ENCODE measurements around the gene METTL23.
"Not testable (repeated sequence)": the region's sequence is repeated elsewhere in the genome, so short reads cannot be mapped to it uniquely, and the experiment has no call there.

The METTL23 gene

DNA sequence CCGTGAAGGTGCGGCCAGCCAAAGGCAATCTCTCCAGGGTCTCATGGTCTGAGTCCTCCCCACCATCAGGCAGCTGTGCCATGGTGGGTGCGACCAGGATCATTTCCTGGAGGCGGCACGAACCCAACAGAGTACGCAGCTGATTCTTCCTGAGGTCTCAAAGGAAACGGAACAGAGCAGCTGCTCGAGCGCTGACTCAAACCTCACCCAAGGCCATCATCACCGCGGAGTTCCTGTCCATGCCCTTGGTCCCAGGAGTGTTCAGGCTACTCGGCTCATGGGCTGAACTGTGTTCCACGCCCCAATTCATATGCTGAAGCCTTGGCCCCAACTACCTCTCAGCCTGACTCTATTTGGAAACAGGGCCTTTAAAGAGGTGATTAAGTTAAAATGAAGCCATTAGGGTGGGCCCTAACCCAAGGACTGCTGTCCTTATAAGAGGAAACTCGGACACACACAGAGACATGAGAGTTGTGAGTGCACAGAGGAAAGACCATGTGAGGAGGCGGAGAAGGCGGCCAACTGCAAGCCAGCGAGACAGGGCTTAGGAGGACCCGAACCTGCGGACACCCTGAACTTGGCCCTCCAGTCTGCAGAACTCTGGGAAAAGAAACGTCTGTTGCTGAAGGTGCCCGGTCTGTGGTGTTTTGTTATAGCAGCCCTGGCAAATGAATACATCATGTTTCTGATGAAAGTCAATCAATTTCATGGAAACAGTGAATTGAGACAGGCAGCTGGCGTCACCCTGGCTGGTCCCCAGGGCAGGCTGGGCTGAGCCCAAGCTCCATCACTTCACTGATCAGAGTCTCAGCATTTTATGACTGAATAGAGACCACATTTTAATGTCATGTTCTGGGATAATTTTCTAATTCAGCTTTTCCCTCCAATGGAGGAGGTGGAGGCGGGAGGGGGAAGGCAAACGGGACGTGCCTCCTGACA is 29.6 kb upstream of the METTL23 start:
- no peak for DNase-seq

DNA sequence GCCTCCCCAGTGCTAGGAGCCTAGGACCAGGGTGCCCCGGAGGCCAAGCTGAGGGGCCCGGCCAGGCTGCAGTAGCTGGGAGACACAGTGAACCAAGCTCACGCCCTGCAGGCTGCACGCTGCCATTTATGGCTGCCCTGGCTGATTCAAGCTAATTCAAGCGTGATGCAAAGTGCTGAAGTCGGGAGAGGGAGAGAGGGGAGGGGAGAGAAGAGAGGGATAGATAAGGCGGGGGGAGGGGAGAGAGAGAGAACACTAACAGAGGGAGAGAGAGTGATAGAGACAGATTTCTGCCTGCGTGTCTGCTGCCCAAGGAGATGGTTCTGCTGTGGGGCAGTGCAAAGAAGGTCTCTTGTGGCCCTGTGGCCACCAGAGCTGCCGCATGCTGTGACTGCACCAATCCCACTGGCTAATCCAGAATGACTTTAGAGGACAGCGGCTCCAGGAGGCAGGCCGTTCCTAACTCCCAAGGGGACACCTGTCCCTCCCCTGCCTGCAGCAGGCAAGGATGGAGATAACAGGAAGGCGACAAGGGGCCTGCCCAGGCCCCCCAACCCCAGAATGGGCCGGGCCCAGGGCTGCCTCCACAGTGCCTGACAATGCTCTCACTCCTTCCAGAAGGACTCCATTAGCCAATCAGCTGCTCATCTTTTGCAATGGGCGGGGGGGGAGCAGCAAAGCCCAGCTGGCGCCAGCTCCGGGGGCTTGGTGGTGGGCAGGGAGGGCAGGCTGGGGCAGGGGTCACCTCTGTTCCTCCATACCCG is 28.8 kb upstream of the METTL23 start:
- no peak for DNase-seq

DNA sequence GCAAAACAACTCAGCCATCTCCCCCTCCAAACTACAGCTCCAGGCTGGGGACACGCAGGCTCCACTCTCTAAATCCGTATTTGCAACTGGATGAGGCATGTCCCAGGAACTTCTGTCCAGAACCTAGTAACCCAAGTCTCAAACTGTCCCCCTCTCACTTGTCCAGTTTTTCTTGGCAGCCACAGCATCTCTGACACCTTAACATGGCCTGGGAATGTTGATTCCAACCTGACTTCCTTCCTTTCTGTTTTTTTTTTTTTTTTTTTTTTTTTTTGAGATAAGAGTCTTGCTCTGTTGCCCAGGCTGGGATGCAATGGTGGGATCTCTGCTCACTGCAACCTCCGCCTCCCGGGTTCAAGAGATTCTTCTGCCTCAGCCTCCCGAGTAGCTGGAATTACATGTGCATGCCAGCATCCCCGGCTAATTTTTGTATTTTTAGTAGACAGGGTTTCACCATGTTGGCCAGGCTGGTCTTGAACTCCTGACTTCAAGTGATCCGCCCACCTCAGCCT is 28.1 kb upstream of the METTL23 start:
- not testable (repeated sequence) for DNase-seq

DNA sequence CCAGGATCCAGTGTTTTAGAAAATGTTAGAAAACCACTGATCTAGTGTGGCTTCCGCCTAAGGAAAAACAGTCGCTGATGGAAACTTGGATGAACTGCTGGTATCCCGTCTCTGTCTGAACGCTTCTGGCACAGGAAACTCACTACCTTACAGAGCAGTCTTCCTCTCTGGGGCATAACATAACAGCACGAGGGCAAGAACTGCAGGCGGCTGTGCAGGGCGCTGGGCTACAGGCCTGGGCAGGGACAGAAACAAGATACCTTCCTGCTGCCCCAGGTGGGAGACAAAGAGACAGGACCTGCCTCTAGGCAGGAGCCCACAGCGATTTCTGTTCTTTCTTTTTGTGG is 26.4 kb upstream of the METTL23 start:
- DNase-seq, result no peak

DNA sequence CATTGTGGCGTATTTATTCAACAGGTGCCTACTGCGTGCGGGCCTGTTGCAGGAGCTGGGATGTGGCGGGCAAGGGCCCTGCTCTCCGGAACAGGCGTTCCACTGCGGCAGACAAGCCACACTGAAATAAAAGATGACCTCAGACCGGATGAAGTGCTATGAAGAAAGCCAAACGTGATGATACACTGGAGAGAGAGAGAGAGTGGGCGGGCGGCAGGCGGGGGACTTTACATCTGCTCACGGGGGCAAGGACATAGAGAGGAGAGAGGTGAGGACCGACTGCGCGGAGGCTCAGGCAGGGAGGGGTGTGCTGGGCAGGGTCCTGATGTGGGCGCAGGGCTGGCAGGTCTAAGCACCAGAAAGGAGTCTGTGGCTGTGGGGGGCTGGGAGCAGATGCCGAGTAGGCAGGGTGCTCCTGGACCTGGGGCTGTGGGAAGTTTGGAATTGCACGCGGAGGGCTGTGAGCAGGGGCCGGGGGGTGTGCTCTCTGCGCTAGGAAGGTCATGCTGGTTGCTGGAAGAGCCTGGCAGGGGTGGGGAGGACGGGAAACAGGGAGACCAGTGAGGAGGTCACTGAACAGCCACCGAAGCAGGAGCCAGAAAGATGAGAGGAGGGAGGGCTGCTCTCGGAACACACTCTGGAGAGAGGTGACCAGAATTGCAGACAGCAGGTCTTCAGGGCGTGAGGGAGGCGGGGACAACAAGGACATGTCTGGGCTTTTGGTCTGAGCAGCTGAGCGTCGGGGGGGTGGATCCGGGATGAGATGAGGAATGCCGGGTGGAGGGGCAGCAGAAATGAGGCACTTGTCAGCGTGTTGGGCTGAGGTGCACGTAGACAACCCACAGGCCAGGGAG is 25.8 kb upstream of the METTL23 start:
- no peak for DNase-seq

DNA sequence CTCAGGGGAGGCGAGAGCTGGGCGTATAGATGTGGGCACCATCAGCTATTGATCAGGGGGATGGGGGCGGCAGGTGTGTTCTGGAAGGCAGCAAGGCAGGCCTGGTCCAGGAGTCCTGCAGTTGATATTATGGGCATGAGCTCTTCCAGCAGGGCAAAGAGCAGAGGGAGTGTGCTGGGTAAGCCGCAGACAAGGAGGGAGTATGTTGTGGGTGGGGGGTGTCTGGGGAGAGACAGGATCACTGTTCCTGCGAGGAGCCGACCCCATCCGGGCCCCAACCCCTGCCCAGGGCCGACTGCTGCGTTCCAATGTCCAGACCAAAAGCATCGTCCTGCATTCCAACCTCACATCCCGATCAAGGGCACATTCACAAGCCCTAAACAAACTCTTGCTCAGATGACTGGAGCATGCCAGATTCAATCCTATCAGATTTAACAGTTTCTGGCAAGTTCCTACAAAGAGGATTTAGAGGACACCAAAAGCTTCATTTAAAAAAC is 25.1 kb upstream of the METTL23 start:
- DNase-seq, result no peak

DNA sequence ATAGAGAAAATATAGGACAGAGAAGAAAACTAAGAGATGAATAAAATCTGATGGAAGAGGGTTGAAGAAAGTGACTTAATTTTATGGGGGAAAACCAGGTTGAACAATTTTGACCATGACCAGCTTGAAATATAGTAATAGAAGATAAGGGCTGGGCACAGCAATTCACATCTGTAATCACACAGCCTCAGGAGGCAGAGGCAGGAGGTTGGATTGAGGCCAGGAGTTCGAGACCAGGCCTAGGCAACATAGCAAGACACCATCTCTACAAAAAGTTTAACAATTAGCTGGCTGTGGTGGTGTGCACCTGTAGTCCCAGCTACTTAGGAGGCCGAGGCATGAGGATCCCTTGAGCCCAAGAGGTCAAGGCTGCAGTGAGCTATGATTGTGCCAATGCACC is 24.6 kb upstream of the METTL23 start:
- DNase-seq, result no peak

DNA sequence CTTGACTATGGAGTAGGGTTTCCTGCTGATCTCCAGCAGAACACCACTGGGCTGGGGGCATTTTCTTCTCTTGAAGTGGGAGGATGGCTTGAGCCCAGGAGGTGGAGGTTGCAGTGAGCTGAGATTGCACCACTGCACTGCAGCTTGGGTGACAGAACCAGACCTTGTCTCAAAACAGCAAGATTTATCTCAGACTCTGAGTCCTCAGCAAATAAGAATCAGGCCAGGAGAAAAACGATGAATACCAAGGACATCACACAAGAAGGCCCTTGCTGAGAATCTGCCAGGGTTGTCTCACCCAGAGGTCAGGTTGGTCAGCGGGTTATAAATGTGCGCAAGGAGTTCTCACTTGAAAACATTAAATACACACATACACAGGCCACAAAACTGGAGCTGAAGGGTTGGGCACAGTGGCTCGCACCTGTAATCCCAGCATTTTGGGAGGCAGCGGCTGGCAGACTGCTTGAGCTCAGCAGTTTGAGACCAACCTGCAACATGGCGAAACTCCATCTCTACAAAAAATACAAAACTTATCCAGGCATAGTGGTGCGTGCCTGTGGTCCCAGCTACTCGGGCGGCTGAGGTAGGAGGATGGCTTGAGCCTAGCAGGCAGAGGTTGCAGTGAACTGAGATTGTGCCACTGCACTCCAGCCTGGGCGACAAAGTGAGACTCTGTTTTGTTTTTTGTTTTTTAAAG is 23.6 kb upstream of the METTL23 start:
- DNase-seq, result no peak

DNA sequence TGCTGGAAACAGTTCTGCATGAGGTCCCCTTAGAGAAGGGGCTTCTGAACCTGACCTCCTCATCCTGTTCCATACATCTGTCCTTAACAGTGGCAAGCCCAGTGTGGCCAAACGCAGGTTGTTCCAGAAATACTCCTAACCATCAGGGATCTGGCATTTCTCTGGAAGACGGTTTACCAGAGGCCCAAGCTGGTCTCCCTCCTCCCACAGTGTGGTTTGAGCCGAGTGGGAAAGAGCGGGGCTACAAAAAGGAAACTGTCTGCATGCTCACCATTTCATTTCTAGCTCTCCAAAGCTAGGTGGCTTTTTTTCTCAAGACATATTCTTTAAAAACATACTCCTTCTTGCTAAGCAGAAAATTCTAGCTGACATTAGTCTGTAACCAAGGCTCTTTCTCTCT is 21.8 kb upstream of the METTL23 start:
- no peak for DNase-seq

DNA sequence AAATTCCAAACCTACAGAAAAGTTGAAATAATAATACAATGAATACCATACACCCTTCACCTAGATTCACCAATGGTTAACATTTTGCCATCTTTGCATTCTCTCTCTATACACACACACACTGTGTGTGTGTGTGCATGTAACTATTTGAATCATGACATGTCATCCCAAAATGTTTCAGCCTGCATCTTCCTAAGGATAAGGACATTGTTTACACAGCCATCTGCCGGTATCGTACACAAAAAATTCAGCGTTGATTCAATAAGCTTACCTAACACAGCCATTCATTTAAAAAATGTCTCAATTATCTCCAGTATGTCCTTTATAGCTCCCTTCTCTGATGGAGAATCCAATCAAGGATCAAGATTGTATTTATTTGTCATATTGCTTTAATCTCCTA is 19.8 kb upstream of the METTL23 start:
- DNase-seq, result no peak

DNA sequence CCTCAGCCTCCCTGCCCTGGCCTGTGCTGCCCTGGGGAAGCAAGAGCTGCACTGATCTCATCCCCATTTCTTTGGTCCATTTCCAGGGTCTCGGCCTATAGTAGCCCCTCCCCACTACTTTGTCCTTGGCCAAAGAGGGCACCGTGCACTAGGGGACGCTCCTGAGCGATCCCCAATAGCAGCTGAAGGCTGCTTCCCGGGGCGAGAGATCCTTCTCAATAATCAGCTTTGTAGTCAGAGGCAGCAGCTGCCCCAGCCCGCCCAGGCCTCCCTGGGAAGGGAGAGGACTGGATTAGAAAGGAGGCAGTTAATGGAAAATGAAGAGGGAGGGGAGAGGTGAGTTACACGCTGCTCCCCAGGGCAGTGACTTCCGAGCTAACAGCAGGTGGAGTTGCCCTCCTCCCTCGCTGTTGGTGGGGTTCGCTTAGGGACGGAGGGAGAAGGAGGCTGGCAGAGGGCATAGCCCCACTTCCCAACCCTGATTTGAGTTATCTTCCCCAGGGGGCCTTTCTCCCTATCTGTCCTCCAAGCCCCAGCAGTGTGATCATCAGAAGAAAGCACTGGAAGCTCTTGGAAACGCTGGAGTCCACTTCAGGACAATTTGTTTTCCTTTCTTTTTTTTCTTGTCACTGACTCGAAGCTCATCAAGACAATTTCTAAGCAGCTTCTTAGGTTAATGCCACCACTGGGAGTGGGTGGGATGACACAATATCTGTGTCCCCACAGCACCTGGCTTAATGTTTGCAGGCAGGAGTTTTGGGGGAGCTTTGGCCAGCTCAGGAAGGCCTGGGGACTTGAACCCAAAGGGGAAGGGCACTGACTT is 18.4 kb upstream of the METTL23 start:
- DNase-seq, result no peak

DNA sequence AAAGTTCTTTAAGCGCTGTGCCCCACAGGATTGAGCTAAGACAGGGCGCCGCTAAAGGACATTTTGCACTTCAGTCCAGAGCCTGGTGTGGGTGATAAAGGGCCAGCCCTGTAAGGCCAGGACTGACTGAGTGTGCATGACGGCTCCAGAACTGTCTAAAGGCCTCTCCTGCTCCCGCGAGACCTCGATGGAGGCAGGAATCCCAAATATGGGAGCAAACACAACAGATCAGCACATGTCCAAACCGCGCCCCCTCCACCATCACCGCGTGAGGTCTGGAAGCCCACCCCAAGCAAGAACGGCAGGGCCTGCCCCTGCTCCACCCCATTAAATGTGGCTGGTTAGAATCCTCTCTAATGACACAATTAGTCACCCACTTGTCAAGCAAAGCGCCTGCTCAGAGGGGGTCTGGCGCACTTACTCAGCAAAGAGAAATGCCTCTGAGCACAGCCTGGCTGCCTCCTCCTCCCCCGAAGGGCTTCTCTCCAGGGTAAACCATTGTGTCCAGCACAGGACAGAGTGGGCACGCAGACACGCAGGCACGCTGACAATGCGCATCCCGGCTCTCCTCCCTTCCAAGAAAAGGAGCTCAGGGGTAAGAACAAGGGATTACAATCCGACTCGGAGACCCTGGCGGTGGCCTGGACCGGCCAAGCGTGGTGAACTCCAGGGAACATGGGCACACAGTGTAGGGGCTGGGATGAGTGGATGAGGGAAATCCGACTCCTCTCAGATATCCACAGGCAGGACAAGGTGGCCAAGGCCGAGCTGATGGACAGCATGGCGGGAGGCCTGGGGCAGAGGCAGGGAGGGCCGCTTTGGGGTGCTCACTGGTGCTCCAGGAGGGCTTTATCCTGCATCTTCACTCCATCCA is 17.3 kb upstream of the METTL23 start:
- no peak for DNase-seq

DNA sequence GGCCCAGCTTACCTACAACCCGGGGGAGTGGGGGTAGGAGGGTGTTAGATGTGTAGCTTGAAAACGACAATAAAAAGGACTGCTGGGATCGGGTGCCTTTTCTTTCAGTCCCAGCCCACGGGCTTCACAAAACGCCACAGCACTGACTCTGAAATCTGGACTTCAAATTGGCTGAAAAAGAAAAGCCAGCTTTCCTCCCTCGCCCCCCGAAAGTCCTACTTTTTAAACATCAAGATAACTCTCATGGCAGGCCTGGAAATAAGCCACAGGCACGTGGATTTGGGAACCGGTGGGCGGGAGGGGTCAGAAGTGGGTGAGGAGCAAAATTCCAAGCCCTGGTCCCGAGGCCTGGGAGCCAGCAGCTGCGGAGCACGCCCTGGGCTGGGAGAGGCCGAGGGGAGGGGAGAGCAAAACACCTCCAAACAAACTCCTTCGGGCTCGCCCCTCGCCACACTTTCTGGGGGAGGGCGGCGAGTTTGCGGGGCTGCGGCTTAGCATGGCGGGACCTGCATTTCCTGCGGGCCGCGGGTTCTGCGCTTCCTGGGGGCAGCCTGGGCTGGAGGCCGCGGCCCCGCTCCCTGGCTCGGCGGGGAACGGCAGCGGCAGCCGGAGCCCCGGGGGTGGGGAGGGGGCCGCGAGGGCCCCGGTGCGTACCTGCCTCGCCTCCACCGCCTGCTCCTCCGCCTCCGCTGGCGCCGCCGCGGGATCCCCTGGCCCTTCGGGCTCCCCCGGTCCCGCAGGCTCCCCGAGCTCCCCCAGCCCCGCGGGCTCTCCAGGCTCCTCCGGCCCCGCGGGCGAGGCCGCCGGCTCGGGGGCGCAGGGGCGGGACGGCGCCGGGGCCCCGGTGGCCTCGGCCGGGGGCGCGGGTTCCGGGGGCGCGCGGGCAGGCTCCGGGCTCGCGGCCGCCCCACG is 16.4 kb upstream of the METTL23 start:
- not testable (repeated sequence) for DNase-seq

DNA sequence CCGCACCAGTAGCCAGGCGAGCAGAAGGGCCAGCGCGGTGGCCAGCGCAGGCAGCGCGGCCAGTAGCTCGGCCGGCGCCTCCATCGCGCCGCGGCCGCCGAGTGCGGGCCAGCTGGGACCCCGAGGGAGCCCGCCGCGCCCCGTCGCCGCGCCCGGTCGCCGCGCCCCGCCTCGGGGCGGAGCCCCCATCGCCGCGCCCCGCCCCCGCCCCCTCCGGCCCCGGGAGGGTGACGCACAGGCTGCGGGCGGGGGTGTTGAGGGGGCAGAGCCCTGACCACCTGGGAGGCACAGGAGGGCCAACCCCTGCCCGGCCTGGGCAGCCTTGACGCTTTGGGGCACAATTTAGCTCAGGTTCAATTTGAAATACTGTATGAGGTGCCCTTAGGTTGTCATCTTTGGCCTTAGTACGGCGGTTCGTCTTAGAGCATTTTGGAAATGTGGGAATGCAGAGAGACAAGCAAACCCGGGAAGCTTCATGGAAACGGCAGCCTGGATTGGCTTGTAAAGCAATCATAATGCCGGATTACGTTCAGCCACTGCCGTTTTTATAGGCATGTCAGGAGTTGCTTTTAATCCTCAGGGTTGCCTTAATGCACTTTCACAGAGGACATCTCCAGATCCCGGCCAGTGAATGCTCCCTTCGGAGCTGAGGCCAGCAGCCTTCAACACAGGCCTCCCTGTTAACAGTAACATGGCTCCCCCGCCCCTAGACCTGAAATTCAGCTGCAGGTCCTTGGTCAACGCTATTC is 15.6 kb upstream of the METTL23 start, which contains the start of gene MXRA7:
Gene MXRA7 (minus strand): TSS at position 103 of the 749 bp plus-strand sequence. CDS start 19 bp downstream, at position 84.
- peak; percentile 38 to 61 for DNase-seq

DNA sequence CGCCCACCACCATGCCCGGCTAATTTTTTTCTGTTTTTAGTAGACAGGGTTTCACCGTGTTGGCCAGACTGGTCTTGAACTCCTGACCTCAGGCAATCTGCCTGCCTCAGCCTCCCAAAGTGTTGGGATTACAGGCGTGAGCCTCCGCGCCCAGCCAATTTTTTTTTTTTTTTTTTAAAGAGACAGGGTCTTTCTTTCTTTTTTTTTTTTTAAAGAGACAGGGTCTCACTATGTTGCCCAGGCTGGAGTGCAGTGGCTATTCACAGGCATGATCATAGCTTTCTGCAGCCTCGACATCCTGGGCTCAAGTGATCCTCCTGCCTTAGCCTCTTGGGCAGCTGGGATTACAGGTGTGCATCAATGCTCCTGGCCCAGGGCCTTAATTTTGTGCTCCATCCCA is 14.3 kb upstream of the METTL23 start:
- not testable (repeated sequence) for DNase-seq

DNA sequence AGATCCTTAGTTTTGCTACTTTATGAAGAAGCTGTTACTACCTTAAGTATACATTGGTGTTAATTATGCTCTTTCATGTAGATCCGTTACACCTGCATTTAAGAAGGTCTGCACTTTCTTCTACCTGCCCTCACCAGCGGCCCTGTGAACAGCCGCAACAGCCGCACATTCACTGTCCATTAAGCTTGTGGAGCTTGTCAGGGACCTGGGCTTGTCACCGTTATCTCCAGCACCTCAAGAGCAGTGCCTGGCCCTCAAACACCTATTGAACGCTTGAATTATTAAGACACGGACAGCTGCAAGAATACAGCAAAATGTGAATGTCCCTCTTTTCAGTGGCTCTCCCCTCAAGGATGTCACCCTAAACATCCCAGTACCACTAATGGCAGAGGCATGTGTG is 12.9 kb upstream of the METTL23 start:
- no peak for DNase-seq

DNA sequence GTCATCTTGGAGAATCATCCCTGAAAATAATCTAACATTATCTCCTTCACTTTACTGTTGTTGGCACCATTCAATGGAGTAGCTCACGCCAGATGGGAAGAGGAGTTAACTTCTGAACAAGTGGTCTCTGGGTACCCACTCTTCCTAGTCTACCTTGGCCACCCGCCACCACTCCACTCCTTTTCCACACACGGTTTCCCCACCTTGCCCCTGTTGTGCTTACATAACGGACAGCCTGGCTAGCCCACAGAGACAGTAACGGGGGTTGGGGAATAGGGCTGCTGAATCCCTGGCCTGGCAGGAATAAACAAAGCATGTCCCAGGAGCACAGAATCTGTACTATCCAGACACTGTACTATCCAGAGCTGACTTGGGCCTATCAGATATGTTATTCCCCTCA is 12.3 kb upstream of the METTL23 start:
- DNase-seq, result no peak

DNA sequence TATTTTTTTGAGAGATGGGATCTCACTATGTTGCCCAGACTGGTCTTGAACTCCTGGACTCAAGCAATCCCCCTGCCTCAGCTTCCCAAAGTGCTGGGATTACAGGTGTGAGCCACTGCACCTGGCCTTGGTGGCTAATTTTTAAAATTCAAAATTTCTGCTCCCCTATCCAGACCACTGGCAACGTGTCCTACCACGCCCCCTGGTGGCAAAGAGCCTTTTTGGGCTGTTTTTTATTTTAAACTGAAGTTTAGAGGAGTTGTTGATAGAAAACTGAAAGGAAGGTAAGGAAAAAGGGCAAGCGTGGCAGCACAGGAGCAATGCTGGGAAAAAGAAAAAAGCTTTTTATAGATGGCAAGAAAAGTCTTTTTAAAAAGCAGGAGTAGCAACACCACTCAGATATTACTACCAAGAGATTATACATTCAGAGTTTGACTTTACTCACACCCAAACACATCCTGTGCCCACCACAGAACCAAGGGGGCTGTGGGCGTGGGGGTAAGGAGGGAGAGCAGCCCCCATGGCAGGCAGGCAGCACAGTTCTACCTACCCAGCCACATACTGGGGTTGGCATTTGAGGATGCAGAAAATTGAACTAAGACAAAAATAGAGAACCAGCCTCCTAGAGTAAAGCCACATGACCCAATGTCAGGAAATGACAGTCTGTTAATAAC is 11.7 kb upstream of the METTL23 start:
- peak; percentile 57 to 73 for DNase-seq
